GM08714 (cell line): ENCODE results near the gene EFEMP2.

ENCODE experiments used
- H3K4me3 ChIP-seq: fragments of 200-500 bp; sonication (Bioruptor generic); 2 replicates; pipeline ENCODE4 v1.5.1; 2014; ENCODE audit warnings: mild to moderate bottlenecking, low read length, inconsistent platforms
- ZNF274 ChIP-seq: IDR thresholded peaks from 2 replicates; pipeline ENCODE4 v1.6.1; 2012; ENCODE audit warnings: mild to moderate bottlenecking, low read depth, low read length

The EFEMP2 gene

GRCh38 chr11:65895482-65895981 lies 22.9 kb upstream of the EFEMP2 start:
- H3K4me3 ChIP-seq, result no peak overlapping the region
- no peak for TF ChIP-seq ZNF274

DNA sequence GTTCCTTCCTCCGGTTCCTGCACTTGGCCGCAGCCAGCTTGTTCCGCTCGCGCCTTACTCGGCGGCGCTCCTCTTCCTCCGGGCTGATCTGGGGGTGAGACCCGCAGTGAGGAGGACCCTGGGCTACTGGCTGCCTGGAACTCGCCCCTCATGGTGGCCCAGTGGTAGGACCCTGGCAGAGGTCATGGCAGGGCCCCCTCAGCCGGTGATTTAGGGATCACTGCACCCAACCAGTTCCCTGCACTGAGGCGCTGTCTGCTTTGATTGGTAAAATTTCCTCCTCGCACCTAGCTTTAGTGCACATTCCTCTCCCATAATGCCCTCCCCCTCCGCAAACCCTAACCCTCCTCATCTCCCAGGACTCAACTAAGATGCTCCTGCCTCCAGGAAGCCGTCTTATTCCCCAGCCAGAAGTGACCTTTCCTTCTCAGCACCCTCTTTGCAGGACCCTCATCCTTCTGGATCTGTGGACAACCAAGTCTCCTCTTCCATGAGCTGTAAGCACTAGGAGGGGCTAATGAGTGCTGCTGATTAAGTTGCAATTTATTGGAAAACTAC lies 21.5 kb upstream of the EFEMP2 start:
- peak overlapping the region; percentile 28; the same call in 1 of the 2 replicates for H3K4me3 ChIP-seq
- TF ChIP-seq ZNF274, result no peak

GRCh38 chr11:65892661-65893317 lies 20.2 kb upstream of the EFEMP2 start:
- TF ChIP-seq ZNF274, result no peak
- H3K4me3 ChIP-seq, result peak overlapping the region; percentile 78; the same call in 1 of the 2 replicates

- peak overlapping the region; percentile 78; the same call in 1 of the 2 replicates for H3K4me3 ChIP-seq
Observed at GRCh38 chr11:65892137-65892540, 19.5 kb upstream of the EFEMP2 start.

- no peak for TF ChIP-seq ZNF274
- H3K4me3 ChIP-seq, result peak overlapping the region; percentile 78
Observed at GRCh38 chr11:65891219-65892136, 18.9 kb upstream of the EFEMP2 start.

DNA sequence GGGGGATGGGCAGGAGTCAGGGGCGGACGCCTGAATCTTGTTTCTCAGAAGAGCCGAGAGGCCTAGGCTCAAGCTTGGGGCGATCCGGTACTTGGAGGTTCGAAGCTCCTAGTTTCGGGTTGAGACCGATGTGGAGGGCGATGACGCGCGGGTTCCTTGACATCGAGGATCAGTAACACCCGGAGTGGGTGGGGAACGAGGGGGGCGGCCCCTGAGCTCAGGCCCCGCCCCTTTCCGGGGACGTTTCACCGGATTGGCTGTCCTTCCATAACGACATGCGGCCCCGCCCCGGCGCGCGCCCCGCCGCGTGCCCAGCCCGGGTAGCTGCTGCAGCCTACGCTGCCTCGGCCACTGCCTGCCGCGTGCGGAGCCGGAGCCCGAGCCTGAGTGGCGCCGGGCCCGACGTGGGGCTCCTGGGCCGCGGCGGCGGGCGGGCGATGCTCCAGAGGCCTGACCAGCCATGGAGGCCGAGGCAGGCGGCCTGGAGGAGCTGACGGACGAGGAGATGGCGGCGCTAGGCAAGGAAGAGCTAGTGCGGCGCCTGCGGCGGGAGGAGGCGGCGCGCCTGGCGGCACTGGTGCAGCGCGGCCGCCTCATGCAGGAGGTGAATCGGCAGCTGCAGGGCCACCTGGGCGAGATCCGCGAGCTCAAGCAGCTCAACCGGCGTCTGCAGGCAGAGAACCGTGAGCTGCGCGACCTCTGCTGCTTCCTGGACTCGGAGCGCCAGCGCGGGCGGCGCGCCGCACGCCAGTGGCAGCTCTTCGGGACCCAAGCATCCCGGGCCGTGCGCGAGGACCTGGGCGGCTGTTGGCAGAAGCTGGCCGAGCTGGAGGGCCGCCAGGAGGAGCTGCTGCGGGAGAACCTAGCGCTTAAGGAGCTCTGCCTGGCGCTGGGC lies 18.0 kb upstream of the EFEMP2 start, which contains the start of gene CCDC85B:
Gene CCDC85B, plus strand, starts transcription at position 350 of the 895 bp plus-strand sequence. Its CDS starts 111 bp downstream, at position 461.
- TF ChIP-seq ZNF274, result no peak
- H3K4me3 ChIP-seq, result peak within 1 kb of the TSS; percentile 78

- H3K4me3 ChIP-seq, result peak within 1 kb of the TSS; percentile 82
- TF ChIP-seq ZNF274, result no peak
Observed at GRCh38 chr11:65888163-65888814, 15.7 kb upstream of the EFEMP2 start, which contains the start of gene FIBP. FIBP (minus strand) TSS chr11:65888471; CDS start chr11:65888418, 53 bp downstream.

GRCh38 chr11:65887723-65888162 lies 15.1 kb upstream of the EFEMP2 start:
- peak overlapping the region; percentile 82 for H3K4me3 ChIP-seq
- no peak for TF ChIP-seq ZNF274

DNA sequence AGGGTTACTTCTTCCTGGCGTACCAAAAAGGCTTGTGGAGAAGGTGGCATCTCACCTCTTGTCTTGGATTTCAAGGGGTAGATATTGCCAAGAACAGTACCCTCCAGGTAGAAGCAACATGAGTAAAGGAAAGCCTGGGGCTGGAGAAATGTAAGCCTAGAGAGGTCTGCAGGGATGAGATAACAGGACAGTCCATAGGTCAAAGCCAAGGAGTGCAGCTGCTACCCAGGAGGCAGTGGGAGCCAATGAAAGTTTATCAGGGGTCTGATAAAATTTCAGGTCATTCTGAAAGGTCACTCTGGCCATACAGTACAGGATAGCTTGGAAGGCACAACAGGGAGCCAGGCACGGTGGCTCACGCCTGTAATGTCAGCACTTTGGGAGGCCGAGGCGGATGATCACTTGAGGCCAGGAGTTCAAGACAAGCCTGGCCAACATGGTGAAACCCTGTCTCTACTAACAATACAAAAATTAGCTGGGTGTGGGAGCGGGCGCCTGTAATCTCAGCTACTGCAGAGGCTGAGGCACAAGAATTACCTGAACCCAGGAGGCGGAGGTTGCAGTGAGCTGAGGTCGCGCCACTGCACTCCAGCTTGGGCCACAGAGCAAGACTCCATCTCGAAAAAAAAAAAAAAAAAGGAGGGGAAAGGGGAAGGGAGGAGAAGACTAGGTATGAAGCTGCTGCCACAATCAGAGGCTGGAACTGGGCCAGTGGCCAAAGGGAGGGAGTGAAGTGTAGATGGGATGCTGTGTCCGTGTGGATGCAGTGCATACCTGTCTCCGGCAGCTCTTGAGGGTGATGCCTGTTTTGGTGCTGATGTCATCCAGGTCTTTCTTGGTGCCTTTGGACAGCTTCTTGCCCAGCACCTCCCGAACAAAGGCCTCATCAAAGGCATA lies 14.5 kb upstream of the EFEMP2 start:
- no peak for TF ChIP-seq ZNF274
- peak overlapping the region; percentile 82; the same call in 1 of the 2 replicates for H3K4me3 ChIP-seq

- TF ChIP-seq ZNF274, result no peak
- no peak overlapping the region for H3K4me3 ChIP-seq
Observed at GRCh38 chr11:65885808-65886536, 13.4 kb upstream of the EFEMP2 start.

DNA sequence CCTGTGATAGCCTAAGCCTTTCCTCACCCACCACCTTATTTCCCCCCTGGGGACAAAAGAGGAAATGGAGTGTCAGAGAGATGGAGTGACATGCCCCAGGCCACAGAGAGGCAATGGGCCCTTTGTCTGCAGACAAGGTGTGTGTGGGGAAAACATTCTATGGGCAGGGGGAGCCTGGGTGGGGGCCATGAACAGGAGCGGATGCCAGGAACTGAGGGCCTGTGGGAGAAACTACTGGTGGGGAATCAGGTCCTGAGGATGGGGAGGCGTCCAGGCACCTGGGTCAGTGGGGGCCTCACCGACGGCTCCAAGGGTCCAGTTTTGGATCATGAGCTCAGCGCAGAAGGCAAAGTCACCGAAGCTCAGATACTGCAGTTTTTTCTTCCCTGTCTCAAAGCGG lies 12.6 kb upstream of the EFEMP2 start:
- no peak for TF ChIP-seq ZNF274

More for the DNA sequence above, 12.6 kb upstream of the EFEMP2 start:
- no peak overlapping the region for H3K4me3 ChIP-seq
